ENCODE data around the gene RNF123.
"Not testable (repeated sequence)": the region's sequence is repeated elsewhere in the genome, so short reads cannot be mapped to it uniquely, and the experiment has no call there.

Gene RNF123

DNA sequence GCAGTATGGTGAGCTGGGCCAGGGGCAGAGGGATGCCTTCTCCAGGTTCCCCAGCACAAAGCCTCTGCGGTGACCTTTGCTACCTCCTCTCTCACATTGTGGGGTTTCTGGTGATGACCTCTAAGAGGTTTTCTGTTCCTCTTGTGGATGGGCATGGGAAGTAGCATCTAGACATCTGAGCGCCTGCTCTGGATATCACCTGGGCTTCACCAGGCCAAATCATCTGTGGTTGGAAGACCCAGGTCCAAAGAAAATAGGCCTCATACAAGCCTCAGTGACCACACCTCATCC is 8.2 kb upstream of the RNF123 start:
- DNase-seq (ENCODE audit: low read depth) = no peak

GRCh38 chr3:49681543-49681942 is 7.8 kb upstream of the RNF123 start:
- DNase-seq (ENCODE audit: low read depth) = no peak

DNA sequence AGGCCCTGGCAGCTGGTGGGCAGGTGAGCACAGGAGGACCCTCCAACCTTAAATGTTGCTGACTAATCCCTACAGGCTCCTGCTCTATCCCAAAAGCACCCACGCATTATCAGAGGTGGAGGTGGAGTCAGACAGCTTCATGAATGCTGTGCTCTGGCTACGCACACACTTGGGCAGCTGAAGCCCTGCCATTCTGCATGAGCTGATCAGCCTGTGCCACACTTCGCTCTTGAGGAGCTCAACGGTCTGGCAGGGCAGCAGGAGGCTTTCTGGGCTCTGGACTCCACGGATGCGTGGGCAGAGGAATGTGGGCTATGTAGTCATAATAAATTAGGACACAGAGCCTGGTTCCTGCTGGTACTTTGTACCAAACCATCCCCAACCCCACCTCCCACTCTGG is 6.2 kb upstream of the RNF123 start:
- DNase-seq (ENCODE audit: low read depth) = no peak

- not testable (repeated sequence) for DNase-seq (ENCODE audit: low read depth)
These were observed 4.9 kb upstream of the RNF123 start for GRCh38 chr3:49684453-49684852.

GRCh38 chr3:49685103-49685502 is 4.3 kb upstream of the RNF123 start:
- not testable (repeated sequence) for DNase-seq (ENCODE audit: low read depth)

- DNase-seq (ENCODE audit: low read depth) = not testable (repeated sequence)
These were observed 3.5 kb upstream of the RNF123 start for GRCh38 chr3:49685846-49686245.

GRCh38 chr3:49686346-49686745 is 3.0 kb upstream of the RNF123 start:
- not testable (repeated sequence) for DNase-seq (ENCODE audit: low read depth)

DNA sequence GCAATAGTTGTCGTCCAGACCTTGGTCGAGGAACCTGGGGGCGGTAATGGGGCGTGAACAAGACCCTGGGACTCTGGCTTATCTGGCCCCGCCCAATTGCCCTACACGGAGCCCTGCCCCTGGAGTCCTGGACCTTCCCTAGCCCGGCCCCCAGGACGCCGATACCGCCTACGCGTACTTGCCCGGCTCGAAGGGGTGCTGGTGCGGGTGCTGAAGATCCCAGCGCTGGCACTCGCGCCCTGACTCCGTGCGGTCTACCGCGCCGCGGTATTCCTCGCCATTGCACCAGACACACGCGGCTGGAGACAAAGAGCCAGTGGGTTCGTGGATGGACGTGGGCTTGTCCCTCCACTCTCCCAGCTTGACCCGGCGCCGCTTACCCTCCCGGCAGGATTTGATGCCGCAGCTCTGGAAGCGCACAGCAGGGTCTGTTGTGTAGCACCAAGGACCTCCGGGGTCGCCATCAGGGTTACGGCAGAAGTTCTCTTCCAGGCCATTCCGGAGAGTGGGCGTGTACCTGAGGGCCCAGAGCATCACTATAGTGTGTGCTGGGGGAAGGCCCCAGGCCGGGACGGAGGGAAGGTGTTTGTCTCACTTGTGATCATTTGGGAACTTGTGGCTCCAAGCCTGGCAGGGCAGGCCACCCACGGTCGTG is 2.5 kb upstream of the RNF123 start:
- not testable (repeated sequence) for DNase-seq (ENCODE audit: low read depth)

- not testable (repeated sequence) for DNase-seq (ENCODE audit: low read depth)
These were observed 1.9 kb upstream of the RNF123 start for GRCh38 chr3:49687424-49687795.

- DNase-seq (ENCODE audit: low read depth) = not testable (repeated sequence)
These were observed 865 bp upstream of the RNF123 start for GRCh38 chr3:49688338-49689045.

DNA sequence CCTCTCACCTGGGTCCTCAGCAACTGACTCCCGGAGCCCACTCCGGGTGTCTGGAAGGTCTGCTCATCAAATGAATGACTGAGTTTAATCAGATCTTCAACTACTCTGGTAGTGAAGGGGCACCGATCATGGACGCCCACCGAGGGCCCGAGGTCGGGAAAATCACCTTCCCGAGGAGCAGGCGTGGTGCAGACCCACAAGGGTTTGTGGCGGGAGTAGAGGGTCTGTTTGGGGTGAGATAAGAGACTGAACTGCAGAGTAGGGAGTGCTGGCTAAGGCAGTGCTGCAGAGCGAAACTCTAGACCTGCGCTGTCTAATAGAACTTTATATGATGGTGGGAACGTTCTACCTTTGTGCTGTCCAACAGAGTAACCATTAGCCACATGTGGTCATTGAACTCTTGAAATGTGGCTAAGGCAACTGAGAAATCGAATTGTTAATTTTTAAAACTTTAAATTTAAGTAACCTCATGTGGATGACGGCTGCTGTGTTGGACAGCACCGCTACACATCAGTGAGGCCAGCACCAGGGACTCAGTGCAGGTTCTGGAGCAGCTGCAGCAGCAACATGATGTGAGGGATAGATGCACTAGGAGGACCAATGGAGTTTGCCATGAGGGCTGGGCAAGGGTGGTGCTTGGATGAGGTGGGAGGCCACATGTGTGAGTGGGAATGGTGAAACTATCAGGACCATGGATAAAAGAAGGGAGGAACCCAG is 709 bp downstream of the RNF123 start:
- DNase-seq (ENCODE audit: low read depth) = peak; percentile 26

DNA sequence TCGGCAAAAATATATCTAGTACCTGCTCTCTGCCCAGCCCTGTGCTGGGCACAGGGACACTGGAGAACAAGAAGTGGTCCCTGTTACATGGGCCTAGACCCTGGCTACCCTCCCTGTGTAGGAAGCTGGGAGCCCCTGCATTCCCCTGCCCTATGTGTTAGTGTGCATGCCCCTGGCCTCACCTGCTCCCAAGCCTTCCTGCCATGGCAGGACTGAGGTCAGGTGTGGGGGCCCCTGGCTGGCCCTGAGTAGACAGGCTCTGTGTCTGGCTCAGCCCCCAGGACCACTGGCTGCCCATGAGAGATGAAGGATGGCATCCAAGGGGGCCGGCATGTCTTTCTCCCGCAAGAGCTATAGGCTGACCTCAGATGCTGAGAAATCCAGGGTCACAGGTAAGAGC is 1.5 kb downstream of the RNF123 start:
- DNase-seq (ENCODE audit: low read depth) = not testable (repeated sequence)

DNA sequence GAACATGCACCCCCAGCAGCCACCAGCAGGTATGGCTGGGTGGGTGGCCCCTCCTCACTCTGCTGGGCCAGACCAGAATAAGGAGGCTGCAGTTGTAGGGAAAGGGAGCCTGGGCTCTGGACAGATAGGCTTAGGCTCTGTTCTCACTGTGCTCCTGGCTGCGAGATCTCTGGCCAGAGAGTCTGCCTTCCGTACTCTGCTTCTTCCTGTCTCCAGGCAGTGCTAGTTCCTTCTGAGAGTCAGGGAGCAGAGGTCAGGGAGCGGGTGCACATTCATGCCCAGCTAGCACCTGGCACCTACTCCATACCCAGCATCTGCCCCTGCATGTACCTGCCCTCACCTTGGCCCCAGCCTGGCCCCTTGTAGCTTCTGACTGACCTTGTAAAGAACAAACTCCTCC is 2.1 kb downstream of the RNF123 start:
- not testable (repeated sequence) for DNase-seq (ENCODE audit: low read depth)

GRCh38 chr3:49694409-49695070 is 5.2 kb downstream of the RNF123 start:
- not testable (repeated sequence) for DNase-seq (ENCODE audit: low read depth)

GRCh38 chr3:49695350-49696015 is 6.1 kb downstream of the RNF123 start:
- DNase-seq (ENCODE audit: low read depth) = not testable (repeated sequence)

DNA sequence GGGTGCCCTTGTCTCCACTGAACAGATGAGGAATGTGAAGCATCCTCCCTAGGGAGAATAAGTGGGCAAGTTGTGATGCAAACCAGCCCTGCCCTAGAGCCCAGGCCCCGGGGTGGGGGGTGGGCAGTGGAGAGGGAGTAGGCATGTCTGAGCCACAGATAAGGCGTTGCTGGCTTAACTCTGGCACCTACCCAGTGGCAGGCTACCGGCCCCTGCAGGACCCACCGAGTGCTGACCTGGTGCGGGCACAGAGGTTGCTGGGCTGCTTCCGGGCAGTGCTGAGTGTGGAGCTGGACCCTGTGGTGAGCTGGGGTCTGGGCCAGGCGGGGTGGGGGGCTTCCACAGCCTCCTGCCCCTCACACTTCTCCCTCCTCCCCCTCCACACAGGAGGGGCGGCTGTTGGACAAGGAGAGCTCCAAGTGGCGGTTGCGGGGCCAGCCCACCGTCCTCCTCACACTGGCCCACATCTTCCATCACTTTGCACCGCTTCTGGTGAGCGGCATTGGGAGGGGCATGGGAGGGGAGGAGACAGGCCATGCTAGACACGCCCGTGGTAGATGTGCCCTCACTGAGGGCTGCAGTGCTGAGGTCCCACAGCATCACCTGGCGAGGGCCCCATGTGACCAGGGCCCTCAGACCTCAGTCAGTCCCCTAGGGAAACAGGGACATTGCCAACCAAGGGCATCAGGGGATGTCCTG is 10.1 kb downstream of the RNF123 start:
- no peak for DNase-seq (ENCODE audit: low read depth)

DNA sequence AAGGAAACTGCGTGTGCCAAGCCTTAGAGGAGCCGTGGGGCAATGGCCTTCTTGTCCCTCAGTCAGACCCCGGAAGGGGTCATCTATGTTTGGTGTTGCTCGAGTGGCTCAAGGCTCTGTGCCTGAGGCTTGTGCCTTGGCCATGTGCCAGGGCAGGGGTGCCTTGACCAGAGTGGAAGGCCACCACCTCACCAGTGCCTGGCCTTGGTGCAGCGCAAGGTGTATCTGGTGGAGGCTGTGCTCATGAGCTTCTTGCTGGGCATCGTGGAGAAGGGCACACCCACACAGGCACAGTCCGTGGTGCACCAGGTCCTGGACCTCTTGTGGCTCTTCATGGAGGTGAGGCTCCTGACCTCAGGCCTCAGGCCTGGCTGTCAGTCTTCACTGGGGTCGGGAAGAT is 10.7 kb downstream of the RNF123 start:
- no peak for DNase-seq (ENCODE audit: low read depth)

DNA sequence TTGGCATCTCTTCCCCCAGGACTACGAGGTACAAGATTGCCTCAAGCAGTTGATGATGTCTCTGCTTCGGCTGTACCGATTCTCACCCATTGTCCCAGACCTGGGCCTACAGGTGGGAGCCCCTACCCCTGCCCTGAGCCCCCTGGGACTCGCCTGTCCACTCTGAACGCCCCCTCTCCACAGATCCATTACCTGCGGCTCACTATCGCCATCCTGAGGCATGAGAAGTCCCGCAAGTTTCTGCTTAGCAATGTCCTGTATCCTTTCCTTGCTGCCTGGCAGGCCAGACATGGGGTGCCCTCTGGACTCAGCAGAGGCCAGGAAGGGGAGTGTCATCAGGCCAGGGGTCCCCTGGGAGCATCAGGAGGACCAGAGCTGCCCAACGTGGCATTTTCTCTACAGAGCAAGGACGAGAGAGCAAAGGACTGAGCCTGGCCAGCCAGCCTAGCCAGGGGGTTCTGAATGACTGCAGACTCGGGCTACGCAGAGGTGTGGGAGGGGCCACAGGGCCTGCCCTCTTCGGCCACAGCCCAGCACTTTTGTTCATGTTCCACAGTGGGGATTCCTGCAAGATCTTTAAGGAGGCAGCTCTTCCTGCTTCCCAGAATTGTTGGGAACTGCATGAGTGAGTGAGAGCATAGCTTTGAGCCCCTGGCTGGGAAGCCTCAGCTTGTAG is 11.2 kb downstream of the RNF123 start:
- no peak for DNase-seq (ENCODE audit: low read depth)

DNA sequence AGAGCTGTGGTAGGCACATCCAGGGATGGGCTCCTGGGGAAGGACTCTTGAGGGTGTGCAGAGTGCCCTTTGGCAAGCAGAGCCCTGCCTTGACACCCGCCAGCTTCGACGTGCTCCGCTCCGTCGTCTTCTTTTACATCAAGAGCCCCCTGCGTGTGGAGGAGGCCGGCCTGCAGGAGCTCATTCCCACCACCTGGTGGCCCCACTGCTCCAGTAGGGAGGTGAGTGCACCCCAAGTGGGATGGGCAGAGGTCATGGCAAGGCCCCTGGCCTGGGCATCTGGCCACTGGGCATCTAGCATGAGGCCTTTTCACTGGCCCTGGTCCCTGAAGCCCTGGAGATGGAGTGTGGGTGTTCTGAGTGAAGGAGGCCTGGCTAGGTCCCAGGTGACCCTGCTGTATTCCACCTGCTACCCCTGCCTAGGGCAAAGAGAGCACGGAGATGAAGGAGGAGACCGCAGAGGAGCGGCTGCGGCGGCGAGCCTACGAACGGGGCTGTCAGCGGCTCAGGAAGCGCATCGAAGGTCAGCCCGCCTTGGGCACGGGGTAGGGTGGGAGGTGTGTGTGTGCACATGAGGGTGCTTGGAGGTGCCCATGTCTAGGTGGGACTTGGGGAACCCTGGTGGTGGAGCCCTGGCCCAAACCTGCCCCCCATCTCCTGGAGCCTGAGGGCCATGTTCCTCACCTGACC is 12.2 kb downstream of the RNF123 start:
- DNase-seq (ENCODE audit: low read depth) = no peak

DNA sequence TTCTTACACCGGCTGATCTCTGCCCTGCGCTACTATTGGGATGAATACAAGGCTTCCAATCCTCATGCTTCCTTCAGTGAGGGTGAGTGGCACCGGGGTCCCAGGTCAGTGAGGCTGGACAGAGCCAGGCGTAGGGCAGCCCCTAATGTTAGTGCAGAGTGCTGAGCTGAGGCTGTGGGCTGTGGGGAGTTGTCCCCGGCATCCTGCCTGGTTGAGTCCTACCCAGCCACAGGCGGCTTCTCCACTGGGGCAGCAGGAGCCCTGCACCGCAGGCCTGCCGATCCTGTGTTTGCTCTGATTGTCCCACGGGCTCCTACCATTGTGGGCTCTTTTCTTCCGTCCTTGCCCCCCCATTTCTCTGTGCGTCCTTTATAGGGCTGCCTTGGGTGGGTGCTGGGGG is 13.3 kb downstream of the RNF123 start:
- DNase-seq (ENCODE audit: low read depth) = no peak

All from CMK (cell line).